Skin epidermis (tissue), 12 donors: Measurements from ENCODE around the gene THSD7A.
A peak's percentile ranks its signal among the peaks of the same experiment; 100 is the strongest.
"Not testable (repeated sequence)": the region's sequence is repeated elsewhere in the genome, so short reads cannot be mapped to it uniquely, and the experiment has no call there.

Experiments
- H3K27ac ChIP-seq, 21 experiments: fragments of 200-600 bp; sonication (generic) in 11 of 21; one replicate each; pipeline ENCODE4 v1.5.0; 2020; ENCODE audit warnings: mild to moderate bottlenecking in 3 of 21, inconsistent platforms in 2 of 21, moderate library complexity in 2 of 21
- H3K4me3 ChIP-seq, 7 experiments: fragments of 200-600 bp; sonication (generic) in 2 of 7; one replicate each; pipeline ENCODE4 v1.5.0; 2020; ENCODE audit warnings: inconsistent platforms in 2 of 7, mild to moderate bottlenecking in 2 of 7, moderate library complexity in 1 of 7

THSD7A gene

GRCh38 chr7:11478882-11479281 lies 353.1 kb downstream of the THSD7A start:
- H3K4me3 ChIP-seq = no peak overlapping the region
- H3K27ac ChIP-seq = no peak overlapping the region

GRCh38 chr7:11478426-11478825 lies 353.6 kb downstream of the THSD7A start:
- H3K4me3 ChIP-seq = no peak overlapping the region

GRCh38 chr7:11474902-11475585 lies 357.0 kb downstream of the THSD7A start:
- no peak overlapping the region for H3K27ac ChIP-seq
- no peak overlapping the region for H3K4me3 ChIP-seq

More at GRCh38 chr7:11478426-11478825, 353.6 kb downstream of the THSD7A start:
- no peak overlapping the region for H3K27ac ChIP-seq

GRCh38 chr7:11473807-11474424 lies 358.1 kb downstream of the THSD7A start:
- H3K27ac ChIP-seq = no peak overlapping the region

GRCh38 chr7:11473220-11473619 lies 358.8 kb downstream of the THSD7A start:
- no peak overlapping the region for H3K4me3 ChIP-seq
- H3K27ac ChIP-seq = no peak overlapping the region

More at GRCh38 chr7:11473807-11474424, 358.1 kb downstream of the THSD7A start:
- H3K4me3 ChIP-seq = no peak overlapping the region

- H3K27ac ChIP-seq = no peak overlapping the region
- H3K4me3 ChIP-seq = no peak overlapping the region
Observed at GRCh38 chr7:11472646-11473045, 359.4 kb downstream of the THSD7A start.

GRCh38 chr7:11471255-11471654 lies 360.7 kb downstream of the THSD7A start:
- no peak overlapping the region for H3K4me3 ChIP-seq

GRCh38 chr7:11469028-11469745 lies 362.8 kb downstream of the THSD7A start:
- no peak overlapping the region for H3K27ac ChIP-seq
- no peak overlapping the region for H3K4me3 ChIP-seq

More at GRCh38 chr7:11471255-11471654, 360.7 kb downstream of the THSD7A start:
- no peak overlapping the region for H3K27ac ChIP-seq

GRCh38 chr7:11466517-11467105 lies 365.4 kb downstream of the THSD7A start:
- no peak overlapping the region for H3K27ac ChIP-seq
- H3K4me3 ChIP-seq = no peak overlapping the region

- H3K27ac ChIP-seq = no peak overlapping the region
- no peak overlapping the region for H3K4me3 ChIP-seq
Observed at GRCh38 chr7:11464624-11465023, 367.4 kb downstream of the THSD7A start.

- H3K4me3 ChIP-seq = no peak overlapping the region
- no peak overlapping the region for H3K27ac ChIP-seq
Observed at GRCh38 chr7:11461946-11462345, 370.1 kb downstream of the THSD7A start.

- H3K27ac ChIP-seq = peak overlapping the region in 2 of 21 experiments; percentile 28 to 50
- H3K4me3 ChIP-seq = no peak overlapping the region
Observed at GRCh38 chr7:11458736-11459483, 373.1 kb downstream of the THSD7A start.

GRCh38 chr7:11457419-11457818 lies 374.6 kb downstream of the THSD7A start:
- no peak overlapping the region for H3K27ac ChIP-seq

GRCh38 chr7:11456574-11456973 lies 375.4 kb downstream of the THSD7A start:
- H3K27ac ChIP-seq = no peak overlapping the region
- no peak overlapping the region for H3K4me3 ChIP-seq

More at GRCh38 chr7:11457419-11457818, 374.6 kb downstream of the THSD7A start:
- no peak overlapping the region for H3K4me3 ChIP-seq

- H3K27ac ChIP-seq = no peak overlapping the region
- no peak overlapping the region for H3K4me3 ChIP-seq
Observed at GRCh38 chr7:11452476-11452875, 379.5 kb downstream of the THSD7A start.

GRCh38 chr7:11450281-11450680 lies 381.7 kb downstream of the THSD7A start:
- Histone ChIP-seq H3K27ac (no peak overlapping the region), H3K4me3 (no peak overlapping the region)

GRCh38 chr7:11449316-11449715 lies 382.7 kb downstream of the THSD7A start:
- no peak overlapping the region for H3K27ac ChIP-seq
- no peak overlapping the region for H3K4me3 ChIP-seq

- H3K4me3 ChIP-seq = no peak overlapping the region
- no peak overlapping the region for H3K27ac ChIP-seq
Observed at GRCh38 chr7:11448323-11448722, 383.7 kb downstream of the THSD7A start.

- H3K4me3 ChIP-seq = no peak overlapping the region
- no peak overlapping the region for H3K27ac ChIP-seq
Observed at GRCh38 chr7:11447106-11447505, 384.9 kb downstream of the THSD7A start.

- H3K4me3 ChIP-seq, H3K27ac ChIP-seq: not testable (repeated sequence)
Observed at GRCh38 chr7:11443934-11444333, 388.1 kb downstream of the THSD7A start.
